Suppressor macrophage treated with lipopolysaccharide for 1 hour (primary cell): ENCODE results near the gene ACOT9.
"Not testable (repeated sequence)": the region's sequence is repeated elsewhere in the genome, so short reads cannot be mapped to it uniquely, and the experiment has no call there.

Experiments used
- DNase-seq, 3 donors: peaks; one replicate each; pipeline ENCODE4 v3.0.0-alpha.2; 2020 to 2022

The ACOT9 gene

GRCh38 chrX:23765449-23765848 is 22.4 kb upstream of the ACOT9 start:
- no peak for DNase-seq

GRCh38 chrX:23764188-23764984 is 21.3 kb upstream of the ACOT9 start:
- no peak for DNase-seq

- no peak for DNase-seq
Measured at GRCh38 chrX:23759821-23760220, 16.7 kb upstream of the ACOT9 start.

- DNase-seq, result peak; percentile 79 to 81 (median 80)
Measured at GRCh38 chrX:23756165-23756564, 13.1 kb upstream of the ACOT9 start.

GRCh38 chrX:23754664-23755063 is 11.6 kb upstream of the ACOT9 start:
- DNase-seq, result no peak

- peak; percentile 26 to 57 (median 28) for DNase-seq
Measured at GRCh38 chrX:23752740-23753415, 9.8 kb upstream of the ACOT9 start.

- no peak for DNase-seq
Measured at GRCh38 chrX:23749576-23749975, 6.5 kb upstream of the ACOT9 start.

- DNase-seq, result no peak
Measured at GRCh38 chrX:23749129-23749528, 6.1 kb upstream of the ACOT9 start.

- no peak for DNase-seq
Measured at GRCh38 chrX:23745786-23746185, 2.7 kb upstream of the ACOT9 start.

GRCh38 chrX:23743623-23743971 is 521 bp upstream of the ACOT9 start:
- not testable (repeated sequence) for DNase-seq

GRCh38 chrX:23742174-23742696 is 841 bp downstream of the ACOT9 start:
- peak in 1 of 3 donors; percentile 31 for DNase-seq

GRCh38 chrX:23737413-23737812 is 5.7 kb downstream of the ACOT9 start:
- DNase-seq, result peak in 2 of 3 donors; percentile 41 to 54

- no peak for DNase-seq
Measured at GRCh38 chrX:23736030-23736429, 7.0 kb downstream of the ACOT9 start.

- DNase-seq, result peak; percentile 57 to 88 (median 79)
Measured at GRCh38 chrX:23732704-23733103, 10.4 kb downstream of the ACOT9 start.

GRCh38 chrX:23731951-23732350 is 11.1 kb downstream of the ACOT9 start:
- DNase-seq, result peak; percentile 20 to 61 (median 32)

- DNase-seq, result peak in 1 of 3 donors; percentile 19
Measured at GRCh38 chrX:23729214-23729613, 13.9 kb downstream of the ACOT9 start.

- peak in 1 of 3 donors; percentile 26 for DNase-seq
Measured at GRCh38 chrX:23727206-23727605, 15.9 kb downstream of the ACOT9 start.

GRCh38 chrX:23726191-23726590 is 16.9 kb downstream of the ACOT9 start:
- DNase-seq, result peak; percentile 31 to 34 (median 32)

GRCh38 chrX:23720117-23720677 is 22.9 kb downstream of the ACOT9 start:
- DNase-seq, result no peak

- no peak for DNase-seq
Measured at GRCh38 chrX:23705235-23705634, 37.8 kb downstream of the ACOT9 start.

GRCh38 chrX:23704673-23705206 is 38.3 kb downstream of the ACOT9 start:
- DNase-seq, result no peak

GRCh38 chrX:23699636-23700194 is 43.4 kb downstream of the ACOT9 start:
- DNase-seq, result peak; percentile 47 to 79 (median 66)

GRCh38 chrX:23694606-23695005 is 48.5 kb downstream of the ACOT9 start:
- DNase-seq, result peak; percentile 55 to 69 (median 63)
